ENCODE data around the gene ADORA1.

Gene ADORA1

DNA sequence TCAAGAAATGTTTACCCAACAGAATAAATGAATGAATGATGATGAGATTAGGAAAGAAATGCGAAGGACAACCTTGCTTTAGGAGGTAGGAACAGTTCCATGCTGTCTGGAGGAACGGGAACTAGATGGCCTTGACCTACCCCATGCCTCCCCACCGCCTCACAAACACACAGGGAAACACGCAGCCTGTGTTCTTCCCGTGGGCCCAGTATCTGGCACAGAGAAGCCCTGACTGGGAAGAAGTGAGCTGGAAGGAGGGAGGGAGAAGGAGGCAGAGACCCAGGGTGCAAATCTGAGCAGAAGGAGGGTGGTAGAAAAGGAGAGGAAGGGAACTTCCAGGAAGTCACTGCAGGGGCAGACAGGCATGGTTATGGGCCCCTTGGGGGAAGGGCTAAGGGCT is 3.5 kb upstream of the ADORA1 start:
- DNase-seq, result no peak

DNA sequence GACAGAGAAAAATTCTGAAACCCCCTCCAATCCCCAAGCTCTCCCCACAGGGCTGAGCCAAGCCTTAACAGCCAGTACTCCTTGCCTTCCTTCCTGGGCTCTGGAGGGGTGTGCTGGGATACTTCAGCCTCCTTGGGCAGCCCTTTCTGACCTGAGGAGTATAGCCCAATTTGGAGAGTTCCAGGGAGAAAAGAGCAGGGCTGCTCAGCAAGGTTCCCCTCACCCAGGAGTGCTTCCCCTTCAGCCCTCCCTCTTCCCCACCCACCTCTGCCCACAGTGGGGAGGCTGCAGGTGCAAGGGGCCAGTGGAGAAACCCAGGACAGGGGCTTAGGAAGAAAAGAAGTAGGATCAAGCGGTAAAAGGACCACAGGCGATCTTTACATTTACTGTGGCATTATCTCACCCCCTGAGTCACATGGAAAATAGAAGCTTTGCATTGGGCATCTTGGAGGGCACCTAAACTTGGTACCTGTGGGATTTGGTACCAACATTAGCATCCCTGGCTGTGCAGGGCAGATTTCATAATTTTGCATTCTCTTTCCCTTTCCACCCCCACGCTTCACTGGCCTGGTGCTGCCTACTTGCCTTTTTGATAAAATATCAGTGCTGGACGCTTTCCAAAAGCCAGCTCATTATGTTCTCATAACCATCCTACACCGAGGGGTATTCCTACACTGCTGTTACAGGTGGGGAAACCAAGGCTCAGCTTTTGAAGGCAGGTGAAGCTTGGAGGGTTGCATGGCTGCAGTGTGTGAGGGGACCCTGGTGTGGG is 2.8 kb upstream of the ADORA1 start:
- no peak for DNase-seq

DNA sequence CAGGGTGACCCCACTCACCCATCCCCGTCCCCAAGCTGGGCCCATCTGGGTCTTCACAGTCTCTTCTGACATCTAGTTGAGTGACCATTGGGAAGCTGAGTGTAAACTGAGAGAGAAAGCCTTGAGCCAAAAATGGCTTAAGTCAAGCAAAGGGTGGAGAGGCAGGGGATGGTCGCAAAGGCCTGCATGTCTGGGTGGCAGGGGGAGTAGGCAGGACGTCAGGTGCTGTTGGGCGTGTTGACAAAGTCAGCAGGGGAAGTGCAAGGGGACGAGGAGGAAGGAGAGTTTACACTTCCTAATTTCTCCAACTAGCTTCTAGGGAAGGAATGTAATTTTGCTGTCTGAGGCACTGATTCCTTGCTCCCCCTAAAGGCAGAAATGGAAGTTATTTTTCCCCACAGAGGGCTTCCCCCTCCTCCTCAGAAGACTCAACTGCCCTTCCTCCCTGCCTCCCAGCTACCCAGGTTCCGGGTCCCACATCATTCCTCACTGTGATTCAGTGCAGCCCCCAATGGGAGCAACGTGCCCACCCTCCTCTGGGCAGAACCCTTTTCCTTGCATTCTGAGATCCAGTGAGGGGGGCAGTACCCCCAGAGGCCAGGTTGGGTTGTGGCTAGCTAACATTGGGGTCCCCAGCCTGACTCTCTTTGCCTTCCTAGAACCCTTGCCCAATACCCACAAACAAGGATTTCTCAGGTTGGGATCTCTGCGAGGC is 1.2 kb upstream of the ADORA1 start:
- DNase-seq, result no peak

DNA sequence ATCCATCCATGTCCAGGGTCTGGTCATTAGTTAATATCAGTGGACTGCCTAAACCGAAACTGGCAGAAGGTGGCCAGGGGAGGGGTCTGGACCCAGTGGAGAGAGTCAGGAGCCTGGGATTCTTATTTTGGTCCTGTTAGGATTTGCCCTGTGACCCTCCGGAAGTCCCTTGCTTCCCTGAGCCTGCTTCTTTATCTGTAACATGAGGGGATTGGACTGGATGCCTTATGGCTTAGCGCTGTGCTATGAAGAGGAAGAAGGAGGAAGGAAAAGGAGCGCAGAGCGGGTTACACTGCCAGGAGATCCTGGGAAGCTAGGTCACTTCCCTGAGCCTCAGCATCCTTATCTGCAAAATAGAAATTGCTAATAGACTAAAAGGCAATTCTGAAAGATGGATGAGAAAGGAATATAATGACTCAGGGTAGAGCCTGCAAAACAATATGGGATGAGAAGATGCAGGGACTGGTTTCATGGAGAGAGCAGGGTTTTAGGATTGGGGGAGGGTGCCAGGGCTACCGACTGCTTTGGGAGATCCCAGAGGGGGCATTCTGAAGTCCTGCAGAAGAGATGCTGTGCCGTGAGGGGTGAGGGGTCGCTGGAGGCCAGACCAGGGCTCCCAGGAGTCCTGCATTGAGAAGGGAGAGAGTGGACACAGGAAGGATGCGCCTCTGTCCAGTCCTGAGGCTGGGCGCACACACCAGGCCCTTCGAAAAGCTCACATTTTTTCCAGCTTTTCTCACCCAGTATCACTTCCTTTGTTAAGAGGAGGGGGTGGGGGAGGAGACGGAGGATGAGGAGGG is 460 bp upstream of the ADORA1 start:
- no peak for DNase-seq

DNA sequence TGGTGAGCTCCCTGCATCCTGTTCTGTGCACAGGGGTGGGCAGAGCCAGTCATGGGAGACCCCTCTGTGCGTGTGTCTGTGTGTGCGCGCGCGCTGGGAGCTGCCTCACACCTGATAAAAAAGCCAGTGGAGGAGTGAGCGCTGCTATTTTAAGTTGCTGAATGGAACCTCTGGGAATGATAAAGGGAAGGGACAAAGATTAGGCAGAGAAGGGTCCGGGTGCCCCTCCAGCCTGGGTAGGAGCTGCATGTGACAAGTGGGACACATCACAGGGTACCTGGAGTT is 847 bp downstream of the ADORA1 start:
- no peak for DNase-seq

DNA sequence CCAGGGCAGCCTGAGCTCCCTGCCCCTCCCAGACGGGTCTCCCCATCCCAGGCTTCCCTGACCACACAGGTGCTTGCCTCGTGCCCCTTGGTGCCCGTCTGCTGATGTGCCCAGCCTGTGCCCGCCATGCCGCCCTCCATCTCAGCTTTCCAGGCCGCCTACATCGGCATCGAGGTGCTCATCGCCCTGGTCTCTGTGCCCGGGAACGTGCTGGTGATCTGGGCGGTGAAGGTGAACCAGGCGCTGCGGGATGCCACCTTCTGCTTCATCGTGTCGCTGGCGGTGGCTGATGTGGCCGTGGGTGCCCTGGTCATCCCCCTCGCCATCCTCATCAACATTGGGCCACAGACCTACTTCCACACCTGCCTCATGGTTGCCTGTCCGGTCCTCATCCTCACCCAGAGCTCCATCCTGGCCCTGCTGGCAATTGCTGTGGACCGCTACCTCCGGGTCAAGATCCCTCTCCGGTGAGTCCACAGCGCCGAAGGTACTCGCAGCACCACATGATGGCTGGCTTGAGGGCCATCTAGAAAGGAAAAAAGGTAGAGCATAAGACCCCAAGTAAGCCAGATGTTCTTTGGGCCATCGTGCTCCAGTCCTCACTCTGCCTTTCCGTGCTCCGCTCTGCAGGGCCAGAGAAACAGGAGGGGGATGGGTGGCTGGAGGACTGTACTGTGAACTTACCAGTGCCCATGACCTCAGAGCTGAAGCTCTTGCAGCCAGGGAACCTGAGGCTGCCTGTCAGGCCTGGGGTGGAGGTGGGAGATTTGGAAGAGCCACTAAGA is 1.4 kb downstream of the ADORA1 start:
- no peak for DNase-seq

DNA sequence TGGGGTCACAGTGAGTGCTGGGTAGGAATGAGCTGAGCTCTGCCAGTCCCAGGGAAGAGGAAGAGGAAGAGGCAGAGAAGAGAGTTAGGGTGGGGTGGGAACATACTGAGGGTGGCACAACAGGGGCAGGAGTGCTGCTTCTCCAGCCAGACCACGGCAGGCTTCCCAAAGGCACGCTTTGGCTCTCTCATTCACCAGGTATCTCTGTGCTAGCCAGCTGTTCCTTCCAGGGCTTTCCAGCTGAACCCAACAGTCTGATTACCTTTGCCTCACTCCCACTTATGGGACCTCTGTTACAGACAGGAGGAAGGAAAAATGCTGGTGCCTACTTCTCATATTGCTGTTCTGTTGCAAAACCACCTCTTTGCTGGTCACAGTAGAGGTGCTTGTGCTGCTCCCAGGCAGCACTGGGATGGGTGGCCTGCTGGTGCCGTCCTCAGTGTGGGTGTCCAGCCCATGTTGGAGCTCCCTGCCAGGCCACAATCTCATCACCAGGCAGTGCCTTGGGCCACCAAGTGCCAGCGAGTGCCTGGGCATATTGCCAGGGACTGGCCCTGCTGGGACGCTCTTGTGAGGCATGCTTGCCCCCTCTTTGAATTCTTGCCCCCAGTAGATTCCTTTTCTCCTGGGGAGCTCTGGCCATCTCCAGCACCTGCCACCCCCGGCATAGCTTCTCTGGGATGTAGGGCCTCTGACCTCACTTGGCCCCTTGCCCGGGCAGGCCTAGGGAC is 2.1 kb downstream of the ADORA1 start:
- no peak for DNase-seq

DNA sequence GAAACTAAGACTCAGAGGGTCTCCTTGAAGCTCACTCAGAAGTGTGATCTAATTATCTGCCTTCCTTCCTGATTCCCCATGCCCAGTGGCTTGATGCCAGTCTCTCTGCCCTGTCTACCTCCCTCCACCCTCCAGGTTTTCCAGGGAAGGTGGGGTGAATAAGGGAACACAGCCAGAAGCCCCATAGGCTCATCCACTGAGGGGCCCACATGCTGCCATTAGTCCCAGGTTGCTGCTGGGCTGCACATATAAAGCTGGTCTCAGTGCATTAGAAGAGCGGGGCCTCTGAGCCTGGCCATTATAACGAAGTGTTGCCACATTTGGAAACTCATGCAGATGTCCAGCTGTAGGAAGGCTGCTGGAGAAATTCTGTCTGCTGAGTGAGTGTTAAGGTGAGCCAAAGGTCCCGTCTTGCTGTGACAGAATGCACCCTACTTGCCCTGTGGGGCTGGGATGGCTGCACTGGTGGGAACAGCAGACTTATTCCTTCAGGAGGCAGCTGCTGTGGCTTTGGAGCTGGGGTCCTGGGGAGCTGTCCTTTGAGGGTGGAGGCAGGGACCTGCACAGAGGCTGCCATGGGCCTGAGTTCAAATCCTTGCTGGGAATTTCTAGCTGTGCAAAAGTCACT is 2.9 kb downstream of the ADORA1 start:
- DNase-seq, result no peak

DNA sequence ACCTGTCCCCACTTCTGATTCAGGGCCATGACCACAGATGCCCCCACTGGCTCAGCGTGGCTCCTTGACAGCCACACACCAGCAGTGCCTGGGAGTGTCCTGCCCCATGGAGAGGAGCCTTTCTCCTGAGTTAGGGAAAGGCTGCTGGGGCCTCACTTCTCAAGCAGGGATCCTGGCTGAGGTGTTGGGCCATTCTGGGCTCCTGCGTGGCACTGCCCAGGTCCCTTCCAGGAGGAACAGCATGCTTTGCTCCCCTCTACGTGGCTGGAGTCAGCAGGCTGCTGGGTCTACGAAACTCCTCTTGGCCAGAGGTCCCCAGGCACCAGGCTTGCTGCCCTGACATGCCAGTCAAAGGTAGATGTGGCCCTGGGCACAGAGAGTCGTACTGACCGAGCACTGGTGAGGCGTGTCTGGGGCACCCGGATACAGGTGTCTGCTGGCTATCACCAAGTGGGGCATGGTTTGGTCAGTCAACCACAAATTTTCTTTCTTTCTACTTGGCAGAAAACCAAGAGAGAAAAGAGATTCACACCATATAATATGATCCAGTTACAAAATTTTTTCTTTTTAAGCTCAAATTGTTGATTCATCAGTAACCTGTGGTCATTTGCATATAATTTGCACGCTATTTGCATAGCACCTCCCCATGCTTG is 4.1 kb downstream of the ADORA1 start:
- DNase-seq, result no peak

DNA sequence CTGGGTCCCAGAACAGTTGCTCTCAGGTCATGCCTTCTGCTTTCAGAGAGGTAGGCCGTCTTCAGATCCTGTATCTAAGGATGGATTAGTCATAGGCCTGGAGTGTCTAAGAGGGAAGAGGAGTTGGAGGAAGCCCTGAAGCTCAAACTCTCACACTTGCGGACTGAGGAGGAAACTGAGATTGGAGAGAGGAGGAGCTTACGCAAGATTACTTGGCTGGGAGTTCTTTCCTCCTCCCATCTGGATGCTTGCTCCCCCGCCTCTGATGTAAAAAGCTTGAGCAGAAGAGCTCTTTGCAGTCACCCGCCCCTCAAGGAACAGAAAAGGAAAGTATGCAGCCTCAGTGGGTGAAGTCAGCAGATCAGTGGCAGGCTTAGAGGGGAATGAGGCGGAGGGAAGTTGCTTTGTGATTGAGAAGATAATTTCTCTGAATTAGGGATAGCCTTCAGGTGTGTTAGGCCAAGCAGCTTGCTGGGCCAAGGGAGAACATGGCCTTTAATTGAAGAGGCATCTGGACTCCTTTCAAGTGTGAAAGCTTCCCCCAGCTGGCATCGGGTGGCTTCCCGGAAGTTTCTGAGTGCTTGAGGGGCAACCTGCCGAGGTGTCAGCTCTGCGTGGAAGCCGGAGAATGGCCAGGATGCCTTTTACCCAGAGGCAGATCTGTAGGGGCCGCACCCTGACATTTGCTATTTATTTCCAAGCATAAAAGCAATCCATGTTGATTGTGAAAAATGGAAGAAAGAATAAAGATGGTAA is 6.6 kb downstream of the ADORA1 start:
- DNase-seq, result no peak

DNA sequence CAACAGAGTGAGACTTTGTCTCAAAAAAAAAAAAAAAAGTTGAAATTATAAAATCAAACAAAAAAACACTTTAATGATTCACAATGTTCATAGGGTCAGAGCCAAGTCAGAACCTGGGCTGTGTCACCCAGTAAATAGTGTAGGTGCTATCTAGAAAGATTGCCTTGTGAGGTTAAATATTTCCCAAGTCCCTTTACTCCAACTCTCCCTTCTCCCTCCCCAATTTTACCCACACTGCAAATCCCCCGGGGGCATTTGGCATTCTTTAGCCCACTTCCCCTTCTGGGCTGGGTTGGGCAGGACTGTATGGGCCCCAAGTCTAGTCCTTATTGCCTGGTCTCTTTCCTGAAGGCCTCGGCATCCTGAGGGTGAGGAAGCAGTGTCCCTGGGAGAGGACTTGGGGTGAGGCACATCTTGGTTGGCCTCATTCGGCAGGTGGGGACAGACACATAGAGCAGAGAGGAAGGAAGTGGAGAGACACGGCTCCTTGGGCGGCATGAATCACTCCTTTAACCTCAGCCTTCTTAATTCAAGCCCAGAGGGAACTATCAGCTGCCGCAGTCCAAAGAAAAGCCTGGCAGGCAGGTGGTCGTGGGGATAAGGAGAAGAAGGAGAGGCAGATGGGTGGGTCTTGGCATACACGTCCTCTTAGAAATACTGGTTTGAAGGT is 8.2 kb downstream of the ADORA1 start:
- no peak for DNase-seq

DNA sequence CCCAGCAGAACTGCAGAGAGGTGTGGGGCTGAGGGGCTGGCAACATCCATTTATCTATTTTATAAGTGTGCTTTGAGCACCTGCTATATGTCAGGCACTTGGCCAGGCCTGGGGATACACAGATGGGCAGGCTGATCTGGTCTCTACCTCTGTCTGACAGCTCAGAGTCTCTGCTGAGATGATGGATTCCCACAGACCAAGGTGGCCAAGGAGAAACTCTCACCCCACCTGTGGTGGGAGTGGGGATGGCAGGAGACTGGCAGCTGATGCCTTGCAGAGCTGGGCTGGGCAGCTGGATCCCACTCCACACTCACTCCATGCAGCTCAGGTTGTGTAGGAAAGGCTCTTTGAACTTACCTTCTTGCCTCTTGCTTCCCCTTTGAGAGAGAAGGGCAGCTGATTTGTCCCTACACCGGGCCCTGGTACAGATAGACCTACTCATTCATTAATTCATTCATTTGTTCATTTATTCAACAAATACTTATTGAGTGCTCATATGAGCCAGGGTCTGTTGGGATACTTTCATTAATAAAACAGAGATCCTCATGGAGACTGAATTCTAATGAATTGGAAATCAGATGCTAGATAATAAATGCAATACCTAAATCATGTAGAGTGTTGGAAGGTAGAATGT is 9.0 kb downstream of the ADORA1 start:
- no peak for DNase-seq

DNA sequence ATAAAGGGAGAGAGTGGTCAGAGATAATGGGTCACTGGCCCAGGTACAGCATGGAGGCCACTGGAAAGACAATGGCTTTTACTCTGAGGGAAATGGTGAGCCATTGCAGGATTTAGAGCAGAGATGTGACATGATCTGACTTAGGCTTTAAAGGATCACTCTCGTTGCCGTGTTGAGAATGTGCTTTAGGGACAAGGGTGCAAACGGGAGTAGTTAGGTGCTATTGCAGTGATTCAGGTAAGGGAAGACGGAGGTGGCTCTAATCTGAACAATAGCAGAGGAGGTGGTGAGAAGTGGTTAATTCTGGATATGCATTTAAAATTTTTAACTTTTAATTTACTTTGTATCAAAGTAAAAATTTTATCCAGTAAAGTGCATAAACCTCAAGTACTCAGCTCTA is 9.8 kb downstream of the ADORA1 start:
- no peak for DNase-seq

DNA sequence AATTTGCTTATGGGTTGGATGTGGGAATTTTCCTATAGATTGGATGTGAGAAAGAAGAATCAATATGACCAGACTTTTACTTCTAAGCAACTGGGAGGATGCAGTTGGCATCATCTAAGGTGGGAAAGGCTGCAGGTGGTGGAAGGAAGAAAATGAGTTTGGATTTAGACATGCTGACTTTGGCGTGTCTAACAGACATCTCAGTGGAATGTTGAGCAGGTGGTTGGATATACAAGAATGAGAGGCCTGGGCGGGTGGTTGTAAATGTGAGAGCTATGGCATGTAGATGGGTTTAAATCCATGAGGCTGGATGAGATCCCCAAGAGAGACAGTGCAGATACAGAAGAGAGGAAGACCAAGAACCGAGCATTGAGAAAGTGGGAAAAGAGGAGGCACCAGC is 10.5 kb downstream of the ADORA1 start:
- no peak for DNase-seq

DNA sequence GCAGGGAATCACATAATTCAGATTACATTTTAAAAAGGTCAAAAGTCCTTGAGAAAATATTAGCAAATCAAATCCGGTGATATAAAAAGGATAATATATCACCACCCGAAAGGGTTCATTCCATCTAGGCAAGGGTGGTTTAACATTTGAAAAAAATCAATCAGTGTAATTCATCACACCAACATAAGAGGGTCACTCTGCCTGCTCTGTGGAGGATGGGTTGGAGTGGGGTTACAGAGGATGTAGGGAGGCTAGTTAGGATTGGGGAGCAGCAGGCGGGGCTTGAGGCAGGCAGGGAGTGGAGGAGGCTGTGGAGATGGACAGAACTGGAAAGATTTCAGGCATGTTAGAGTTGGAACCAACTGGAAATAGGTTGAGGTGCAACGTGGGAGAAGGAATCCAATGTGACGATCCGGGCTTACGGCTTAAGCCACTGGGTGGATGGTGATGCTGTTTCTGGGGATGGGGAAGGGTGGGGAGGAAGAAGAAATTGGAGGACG is 12.5 kb downstream of the ADORA1 start:
- DNase-seq, result no peak

DNA sequence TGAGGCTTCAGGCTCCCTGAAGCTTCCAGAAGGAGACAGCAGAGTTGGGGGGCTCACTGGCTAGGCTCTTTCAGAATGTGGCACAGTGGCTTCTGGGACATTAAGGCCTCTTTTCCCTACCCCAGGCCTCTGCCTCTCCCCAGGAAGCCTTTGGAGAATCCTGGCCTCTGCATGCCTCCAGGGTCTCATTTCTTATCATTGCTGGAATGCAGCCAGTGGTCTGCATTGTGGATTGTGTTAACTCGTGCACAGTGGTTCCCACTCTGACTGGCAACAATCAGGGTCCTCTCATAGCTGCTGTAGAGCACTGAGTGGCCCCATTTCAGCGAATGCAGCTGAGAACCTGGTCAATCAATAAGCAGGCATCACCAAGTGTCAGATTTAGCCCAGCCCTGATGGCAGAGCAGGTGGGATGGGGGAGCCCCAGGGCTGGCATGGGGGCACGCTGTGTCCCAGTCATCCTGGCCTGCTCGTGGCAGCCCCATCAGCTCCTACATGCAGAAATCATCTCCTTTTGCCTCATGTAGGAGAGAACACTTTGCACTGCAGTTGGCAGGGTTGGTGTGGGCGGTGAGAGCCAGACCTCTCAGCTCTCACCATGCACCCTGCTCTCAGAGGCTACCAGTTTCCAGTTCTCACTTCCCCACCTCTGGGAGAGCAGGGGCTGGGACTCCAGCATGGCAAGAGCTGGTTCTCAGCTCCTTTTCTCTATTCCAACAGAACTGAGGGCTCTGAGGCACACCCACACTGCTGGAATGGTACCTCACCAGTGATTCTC is 13.4 kb downstream of the ADORA1 start:
- DNase-seq, result no peak

DNA sequence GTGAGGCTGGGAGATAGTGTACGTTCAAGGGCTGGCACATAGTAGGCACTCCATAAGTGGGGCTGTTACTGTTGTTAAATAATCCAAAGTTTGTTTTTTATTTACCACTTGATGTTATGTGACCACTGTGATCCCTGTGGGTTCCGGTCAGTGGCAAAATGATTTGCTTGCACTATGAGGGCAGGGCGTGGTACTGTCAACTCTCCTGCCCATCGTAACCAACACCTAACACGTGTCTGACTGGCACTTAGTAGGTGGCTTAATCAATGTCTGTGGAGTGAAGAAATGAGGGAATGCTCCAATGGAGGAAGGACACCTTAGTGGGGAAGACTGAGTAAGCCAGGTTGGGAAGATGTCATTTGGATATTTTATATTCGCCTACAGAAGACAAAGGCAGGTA is 14.6 kb downstream of the ADORA1 start:
- no peak for DNase-seq

DNA sequence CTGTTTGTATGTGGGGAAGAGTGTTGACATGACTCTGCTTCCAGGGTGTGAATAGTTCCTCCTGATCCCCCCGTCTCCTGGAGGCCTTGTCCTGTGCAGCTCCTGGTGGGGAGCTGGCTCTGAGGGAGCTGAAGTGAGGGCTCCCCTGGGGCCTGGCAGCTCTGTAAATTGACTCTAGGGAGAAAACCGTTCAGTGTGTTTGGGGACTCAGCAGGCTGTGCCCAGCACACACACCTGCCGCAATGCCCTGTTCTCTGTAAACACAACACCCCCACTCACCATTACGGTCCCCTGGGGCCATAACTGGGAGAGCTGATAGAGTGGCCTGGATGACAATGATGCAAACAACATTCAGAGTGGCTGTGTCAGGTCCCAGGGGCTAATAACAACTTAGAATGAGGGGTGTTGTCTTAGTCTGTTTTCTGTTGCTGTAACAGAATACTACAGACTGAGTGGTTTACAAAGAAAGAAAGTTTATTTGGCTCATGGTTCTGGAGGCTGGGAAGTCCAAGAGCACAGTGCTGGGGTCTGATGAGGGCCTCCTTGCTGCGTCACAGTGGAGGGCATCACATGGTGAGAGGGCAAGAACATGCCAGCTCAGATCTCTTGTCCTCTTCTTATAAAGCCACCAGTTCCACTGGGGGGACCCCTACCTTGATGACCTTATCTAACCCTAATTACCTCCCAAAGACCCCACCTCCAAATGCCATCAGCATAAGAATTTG is 15.3 kb downstream of the ADORA1 start:
- DNase-seq, result no peak
